Measurements from ENCODE around the gene HYAL1.

DNA sequence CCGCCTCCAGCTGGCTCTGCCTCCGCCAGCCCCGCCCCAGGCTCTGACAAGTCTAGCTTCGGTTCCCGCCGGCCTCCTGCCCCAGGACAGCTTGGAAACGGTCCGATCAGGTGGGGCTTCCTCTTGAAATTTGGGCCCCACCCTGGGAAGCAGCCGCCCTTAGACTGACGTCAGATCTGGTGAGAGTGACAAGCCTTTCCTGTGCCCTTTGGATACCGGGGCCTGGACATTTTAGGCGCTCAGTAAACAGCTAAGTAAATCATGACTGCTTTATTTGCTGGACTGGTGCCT, 3.8 kb downstream of the HYAL1 start:
- TF ChIP-seq, protein P1, sequence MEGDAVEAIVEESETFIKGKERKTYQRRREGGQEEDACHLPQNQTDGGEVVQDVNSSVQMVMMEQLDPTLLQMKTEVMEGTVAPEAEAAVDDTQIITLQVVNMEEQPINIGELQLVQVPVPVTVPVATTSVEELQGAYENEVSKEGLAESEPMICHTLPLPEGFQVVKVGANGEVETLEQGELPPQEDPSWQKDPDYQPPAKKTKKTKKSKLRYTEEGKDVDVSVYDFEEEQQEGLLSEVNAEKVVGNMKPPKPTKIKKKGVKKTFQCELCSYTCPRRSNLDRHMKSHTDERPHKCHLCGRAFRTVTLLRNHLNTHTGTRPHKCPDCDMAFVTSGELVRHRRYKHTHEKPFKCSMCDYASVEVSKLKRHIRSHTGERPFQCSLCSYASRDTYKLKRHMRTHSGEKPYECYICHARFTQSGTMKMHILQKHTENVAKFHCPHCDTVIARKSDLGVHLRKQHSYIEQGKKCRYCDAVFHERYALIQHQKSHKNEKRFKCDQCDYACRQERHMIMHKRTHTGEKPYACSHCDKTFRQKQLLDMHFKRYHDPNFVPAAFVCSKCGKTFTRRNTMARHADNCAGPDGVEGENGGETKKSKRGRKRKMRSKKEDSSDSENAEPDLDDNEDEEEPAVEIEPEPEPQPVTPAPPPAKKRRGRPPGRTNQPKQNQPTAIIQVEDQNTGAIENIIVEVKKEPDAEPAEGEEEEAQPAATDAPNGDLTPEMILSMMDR (IDR thresholded peaks at IDR 0.05) = no peak
- TF ChIP-seq POLR2A (IDR thresholded peaks at IDR 0.05) = no peak
